ENCODE results near the gene TPI1. TPM values are rescaled to one million over a fixed set of nuclear protein-coding genes. Genes with fewer than 3 reads are reported as not detected.

TPI1 gene
- total RNA-seq, 4 donors from 2014 or later: 500 to 741 (median 604) TPM

DNA sequence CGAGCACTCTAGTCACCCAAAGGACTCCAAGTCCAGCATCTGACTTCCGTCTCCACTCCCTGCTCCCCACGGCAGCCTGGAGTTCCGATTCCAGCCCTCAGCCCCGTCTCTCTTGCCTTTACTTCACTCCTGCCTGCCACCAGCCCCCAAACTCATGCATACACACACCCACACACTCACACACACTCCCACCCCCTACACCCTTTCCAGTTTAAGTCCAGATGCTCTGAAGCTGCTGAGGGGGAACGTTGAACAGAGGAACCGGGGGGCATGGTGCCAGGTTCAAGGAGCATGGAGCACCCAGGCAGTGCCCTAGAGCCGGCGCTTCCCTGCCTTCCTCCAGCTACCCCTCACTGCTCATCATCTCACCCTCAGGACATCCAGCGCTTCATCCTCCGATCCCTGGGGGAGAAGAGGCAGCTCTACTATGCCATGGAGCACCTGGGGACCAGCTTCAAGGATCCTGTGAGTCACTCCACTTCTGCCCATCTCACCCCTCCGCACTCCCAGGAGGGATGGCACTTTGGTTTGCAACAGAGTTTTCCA lies 35.8 kb upstream of the TPI1 start:
- H3K4me3 ChIP-seq: no peak overlapping the region
- H3K36me3 ChIP-seq: no peaks in the 10 kb centered on the region
- peaks cover 3 to 11% of the 10 kb centered on the region in 2 donors for H3K4me1 ChIP-seq
- no peak overlapping the region for H3K27ac ChIP-seq
- DNase-seq (no peak), ATAC-seq (no peak)
- no peak for TF ChIP-seq POLR2A (IDR thresholded peaks at IDR 0.05)
- TF ChIP-seq, protein P1, sequence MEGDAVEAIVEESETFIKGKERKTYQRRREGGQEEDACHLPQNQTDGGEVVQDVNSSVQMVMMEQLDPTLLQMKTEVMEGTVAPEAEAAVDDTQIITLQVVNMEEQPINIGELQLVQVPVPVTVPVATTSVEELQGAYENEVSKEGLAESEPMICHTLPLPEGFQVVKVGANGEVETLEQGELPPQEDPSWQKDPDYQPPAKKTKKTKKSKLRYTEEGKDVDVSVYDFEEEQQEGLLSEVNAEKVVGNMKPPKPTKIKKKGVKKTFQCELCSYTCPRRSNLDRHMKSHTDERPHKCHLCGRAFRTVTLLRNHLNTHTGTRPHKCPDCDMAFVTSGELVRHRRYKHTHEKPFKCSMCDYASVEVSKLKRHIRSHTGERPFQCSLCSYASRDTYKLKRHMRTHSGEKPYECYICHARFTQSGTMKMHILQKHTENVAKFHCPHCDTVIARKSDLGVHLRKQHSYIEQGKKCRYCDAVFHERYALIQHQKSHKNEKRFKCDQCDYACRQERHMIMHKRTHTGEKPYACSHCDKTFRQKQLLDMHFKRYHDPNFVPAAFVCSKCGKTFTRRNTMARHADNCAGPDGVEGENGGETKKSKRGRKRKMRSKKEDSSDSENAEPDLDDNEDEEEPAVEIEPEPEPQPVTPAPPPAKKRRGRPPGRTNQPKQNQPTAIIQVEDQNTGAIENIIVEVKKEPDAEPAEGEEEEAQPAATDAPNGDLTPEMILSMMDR (IDR thresholded peaks at IDR 0.05 in 4 of 5, conservative IDR thresholded peaks at IDR 0.05 in 1 of 5): no peak
- intact Hi-C loops (cut with DNase I; ENCODE audit: low total_unique reads) (no loop called here), in situ Hi-C loops (cut with MboI; ENCODE audit: low sequenced_read_pairs in 4 of 4) (no loop called here)
- H3K27me3 ChIP-seq: peaks cover 13 to 31% (median 20%) of the 10 kb centered on the region in 3 donors
- no peaks in the 10 kb centered on the region for H3K9me3 ChIP-seq

DNA sequence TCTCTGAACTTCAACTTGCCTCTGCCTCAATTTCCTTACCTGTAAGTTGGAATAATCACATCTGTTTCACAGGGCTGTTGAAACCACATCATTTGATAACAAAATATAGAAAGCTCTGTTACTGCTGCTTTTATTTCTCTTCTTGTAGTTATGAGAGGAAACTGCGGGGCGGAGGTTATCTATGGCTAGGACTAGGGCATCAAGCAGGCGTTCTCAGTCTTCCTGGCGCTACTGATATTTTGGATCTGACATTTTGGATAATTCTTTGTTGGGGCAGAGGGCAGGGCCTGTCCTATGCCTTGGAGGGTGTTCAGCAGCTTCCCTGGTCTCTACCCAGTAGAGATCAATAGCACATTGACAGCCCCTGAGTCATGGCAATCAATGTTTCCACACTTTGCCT lies 35.2 kb upstream of the TPI1 start:
- H3K27me3 ChIP-seq: peaks cover 11 to 25% (median 15%) of the 10 kb centered on the region in 3 donors
- no peaks in the 10 kb centered on the region for H3K9me3 ChIP-seq
- no peaks in the 10 kb centered on the region for H3K36me3 ChIP-seq
- intact Hi-C loops (cut with DNase I; ENCODE audit: low total_unique reads) (no loop called here), in situ Hi-C loops (cut with MboI; ENCODE audit: low sequenced_read_pairs in 4 of 4) (no loop called here)
- TF ChIP-seq POLR2A (IDR thresholded peaks at IDR 0.05): no peak
- TF ChIP-seq, protein P1 (IDR thresholded peaks at IDR 0.05 in 4 of 5, conservative IDR thresholded peaks at IDR 0.05 in 1 of 5): no peak
- no peak for DNase-seq
- peaks cover 2 to 10% of the 10 kb centered on the region in 2 donors for H3K4me1 ChIP-seq
- H3K27ac ChIP-seq: no peak overlapping the region
- no peak overlapping the region for H3K4me3 ChIP-seq
- ATAC-seq: no peak

DNA sequence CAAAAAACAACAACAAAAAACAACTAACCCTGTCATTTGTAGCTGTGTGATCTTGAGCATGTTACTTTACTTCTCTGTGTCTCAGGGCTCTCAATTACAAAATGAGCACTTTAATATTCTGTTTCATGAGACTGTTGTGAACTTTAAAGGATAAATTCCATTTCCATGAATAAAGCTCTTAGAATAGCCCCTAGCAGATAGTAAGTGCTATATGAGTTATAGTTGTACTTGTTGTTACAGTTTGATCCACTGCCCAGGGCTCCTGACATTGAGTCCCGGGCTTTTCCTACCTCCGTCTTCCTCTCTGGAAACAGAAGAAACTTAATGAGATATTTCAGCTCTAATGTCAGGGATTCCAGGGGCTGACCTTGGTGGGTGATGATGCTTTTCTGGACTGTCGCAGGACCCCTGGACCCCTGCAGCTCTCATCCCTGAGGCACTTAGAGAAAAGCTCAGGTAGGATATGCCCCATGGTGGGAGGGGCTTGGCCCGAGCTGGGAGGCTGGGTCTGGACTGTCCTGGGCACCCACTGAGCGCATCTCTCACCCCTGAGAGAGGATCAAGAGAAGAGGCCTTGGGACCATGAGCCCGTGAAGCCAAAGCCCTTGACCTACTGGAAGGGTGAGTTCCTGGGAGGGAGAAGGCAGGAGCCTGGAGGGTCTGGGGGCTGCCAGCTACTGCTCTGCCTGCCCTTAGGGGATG lies 34.0 kb upstream of the TPI1 start:
- H3K36me3 ChIP-seq: no peaks in the 10 kb centered on the region
- H3K9me3 ChIP-seq: no peaks in the 10 kb centered on the region
- peaks cover 6 to 14% (median 11%) of the 10 kb centered on the region in 3 donors for H3K27me3 ChIP-seq
- no peak for TF ChIP-seq POLR2A (IDR thresholded peaks at IDR 0.05)
- TF ChIP-seq, protein P1 (IDR thresholded peaks at IDR 0.05 in 4 of 5, conservative IDR thresholded peaks at IDR 0.05 in 1 of 5): no peak
- H3K27ac ChIP-seq: no peak overlapping the region
- peak; percentile 15 to 39 for ATAC-seq
- in situ Hi-C loops (cut with MboI; ENCODE audit: low sequenced_read_pairs in 4 of 4): no loop called here
- intact Hi-C loops (cut with DNase I; ENCODE audit: low total_unique reads): no loop called here
- no peak overlapping the region for H3K4me3 ChIP-seq
- no peak for DNase-seq
- H3K4me1 ChIP-seq: peaks cover 0 to 5% of the 10 kb centered on the region in 2 donors

DNA sequence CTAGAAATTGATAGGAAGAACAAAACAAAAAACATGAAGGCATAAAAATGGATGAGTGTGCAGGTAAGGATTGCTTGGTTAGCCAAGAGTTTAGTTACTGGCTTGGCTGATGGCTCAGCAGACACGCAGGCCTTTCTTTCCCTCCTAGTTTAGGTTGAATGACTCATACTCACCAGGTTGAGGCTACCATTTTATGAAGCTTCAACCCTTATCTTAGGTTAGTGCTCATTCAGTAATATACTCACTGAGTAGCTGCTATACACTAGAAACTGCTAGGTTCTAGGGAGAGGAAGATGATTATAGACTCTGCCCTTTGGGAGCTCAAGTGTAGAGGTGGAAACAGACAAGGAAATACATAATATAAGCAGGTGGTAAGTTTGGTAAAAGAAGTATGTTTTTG lies 33.1 kb upstream of the TPI1 start:
- Histone ChIP-seq H3K27ac (no peak overlapping the region), H3K4me1 (peaks cover 0 to under 1% of the 10 kb centered on the region in 2 donors), H3K27me3 (peaks cover 0 to 8% (median 4%) of the 10 kb centered on the region in 3 donors), H3K4me3 (no peak overlapping the region), H3K36me3 (no peaks in the 10 kb centered on the region), H3K9me3 (no peaks in the 10 kb centered on the region)
- TF ChIP-seq, protein P1 (IDR thresholded peaks at IDR 0.05 in 4 of 5, conservative IDR thresholded peaks at IDR 0.05 in 1 of 5): no peak
- TF ChIP-seq POLR2A (IDR thresholded peaks at IDR 0.05): no peak
- intact Hi-C loops (cut with DNase I; ENCODE audit: low total_unique reads) (no loop called here), in situ Hi-C loops (cut with MboI; ENCODE audit: low sequenced_read_pairs in 4 of 4) (no loop called here)
- ATAC-seq (no peak), DNase-seq (no peak)
